AG10803 (cell line): ENCODE results near the gene CIAO3.
A peak's percentile ranks its signal among the peaks of the same experiment; 100 is the strongest.

ENCODE experiments used
- DNase-seq: peaks from one replicate; pipeline ENCODE4 v3.0.0; 2010; ENCODE audit warnings: low read depth
- H3K4me3 ChIP-seq: 2 replicates; pipeline ENCODE4 v1.5.1; 2011; ENCODE audit warnings: mild to moderate bottlenecking, low read length, control low read depth
- TF ChIP-seq, protein P1 (sequence below): conservative IDR thresholded peaks from 2 replicates; pipeline ENCODE4 v1.5.1; 2011; ENCODE audit warnings: mild to moderate bottlenecking, low read length, control low read depth, inconsistent platforms

Gene CIAO3

DNA sequence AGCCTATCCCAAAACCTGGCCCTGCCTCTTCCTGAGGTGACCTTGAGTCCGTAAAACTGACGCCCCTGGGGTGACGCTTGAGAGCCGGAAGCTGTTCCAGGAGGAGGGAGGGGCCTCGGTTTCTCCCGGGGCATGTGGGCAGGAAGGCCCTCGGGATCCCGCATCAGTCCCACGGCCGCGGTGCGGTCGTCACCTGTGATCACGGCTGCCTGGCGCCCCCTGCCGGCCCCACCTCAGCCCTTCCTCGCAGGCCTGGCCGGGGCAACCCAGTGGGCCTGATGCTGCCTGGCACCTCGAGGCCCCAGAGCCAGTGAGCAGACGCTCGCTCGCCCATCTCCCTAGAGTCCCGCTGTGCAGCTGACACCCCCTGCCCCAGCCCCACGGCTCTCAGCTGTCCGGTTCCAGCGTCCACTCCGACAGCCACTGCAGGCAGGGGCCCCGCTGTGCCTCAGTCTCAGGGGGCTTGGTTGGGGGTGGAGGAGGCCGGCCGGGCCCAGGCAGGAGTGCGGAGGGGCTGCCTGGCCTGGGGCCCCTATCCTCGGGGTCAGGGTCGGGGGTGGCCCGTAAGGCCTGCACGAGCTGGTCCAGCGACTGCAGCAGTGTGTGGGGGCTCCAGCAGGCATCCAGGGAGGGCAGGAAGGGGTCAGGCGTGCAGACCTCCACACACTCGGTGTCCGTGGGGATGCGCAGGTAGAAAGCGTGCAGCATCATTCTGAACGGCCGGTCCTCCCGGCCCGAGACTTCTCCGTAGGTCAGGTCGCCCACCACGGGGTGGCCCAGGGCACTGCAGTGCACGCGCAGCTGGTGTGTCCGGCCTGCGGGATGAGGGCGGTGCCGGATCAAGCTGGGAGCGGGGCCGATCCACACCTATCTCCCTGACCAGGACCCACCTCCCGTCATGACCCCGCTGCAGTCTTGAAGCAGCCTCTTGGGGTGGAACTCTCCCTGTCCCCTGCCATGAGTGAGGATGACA is 45.1 kb upstream of the CIAO3 start:
- DNase-seq, result peak; percentile 51
- H3K4me3 ChIP-seq, result no peak overlapping the region
- TF ChIP-seq, protein P1, sequence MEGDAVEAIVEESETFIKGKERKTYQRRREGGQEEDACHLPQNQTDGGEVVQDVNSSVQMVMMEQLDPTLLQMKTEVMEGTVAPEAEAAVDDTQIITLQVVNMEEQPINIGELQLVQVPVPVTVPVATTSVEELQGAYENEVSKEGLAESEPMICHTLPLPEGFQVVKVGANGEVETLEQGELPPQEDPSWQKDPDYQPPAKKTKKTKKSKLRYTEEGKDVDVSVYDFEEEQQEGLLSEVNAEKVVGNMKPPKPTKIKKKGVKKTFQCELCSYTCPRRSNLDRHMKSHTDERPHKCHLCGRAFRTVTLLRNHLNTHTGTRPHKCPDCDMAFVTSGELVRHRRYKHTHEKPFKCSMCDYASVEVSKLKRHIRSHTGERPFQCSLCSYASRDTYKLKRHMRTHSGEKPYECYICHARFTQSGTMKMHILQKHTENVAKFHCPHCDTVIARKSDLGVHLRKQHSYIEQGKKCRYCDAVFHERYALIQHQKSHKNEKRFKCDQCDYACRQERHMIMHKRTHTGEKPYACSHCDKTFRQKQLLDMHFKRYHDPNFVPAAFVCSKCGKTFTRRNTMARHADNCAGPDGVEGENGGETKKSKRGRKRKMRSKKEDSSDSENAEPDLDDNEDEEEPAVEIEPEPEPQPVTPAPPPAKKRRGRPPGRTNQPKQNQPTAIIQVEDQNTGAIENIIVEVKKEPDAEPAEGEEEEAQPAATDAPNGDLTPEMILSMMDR, result peak; percentile 57

DNA sequence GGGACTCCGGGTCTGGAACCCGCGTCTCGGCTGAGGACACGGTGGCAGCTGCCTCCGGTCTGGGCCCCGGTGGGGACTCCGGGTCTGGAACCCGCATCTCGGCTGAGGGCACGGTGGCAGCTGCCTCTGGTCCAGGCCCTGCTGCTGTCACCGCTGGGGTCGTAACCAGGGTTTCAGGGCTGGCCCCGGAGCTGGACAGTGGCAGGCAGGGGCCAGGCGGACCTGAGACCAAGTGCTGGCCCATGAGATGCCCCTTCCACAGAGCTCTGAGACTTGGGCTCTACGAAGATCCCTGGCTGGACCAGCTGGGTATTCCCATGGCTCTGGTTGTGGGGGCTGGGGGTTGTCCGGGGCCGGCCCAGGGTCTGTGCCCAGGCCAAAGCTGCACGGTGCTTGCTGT is 43.6 kb upstream of the CIAO3 start:
- no peak overlapping the region for H3K4me3 ChIP-seq
- TF ChIP-seq, protein P1, result no peak
- DNase-seq, result no peak

DNA sequence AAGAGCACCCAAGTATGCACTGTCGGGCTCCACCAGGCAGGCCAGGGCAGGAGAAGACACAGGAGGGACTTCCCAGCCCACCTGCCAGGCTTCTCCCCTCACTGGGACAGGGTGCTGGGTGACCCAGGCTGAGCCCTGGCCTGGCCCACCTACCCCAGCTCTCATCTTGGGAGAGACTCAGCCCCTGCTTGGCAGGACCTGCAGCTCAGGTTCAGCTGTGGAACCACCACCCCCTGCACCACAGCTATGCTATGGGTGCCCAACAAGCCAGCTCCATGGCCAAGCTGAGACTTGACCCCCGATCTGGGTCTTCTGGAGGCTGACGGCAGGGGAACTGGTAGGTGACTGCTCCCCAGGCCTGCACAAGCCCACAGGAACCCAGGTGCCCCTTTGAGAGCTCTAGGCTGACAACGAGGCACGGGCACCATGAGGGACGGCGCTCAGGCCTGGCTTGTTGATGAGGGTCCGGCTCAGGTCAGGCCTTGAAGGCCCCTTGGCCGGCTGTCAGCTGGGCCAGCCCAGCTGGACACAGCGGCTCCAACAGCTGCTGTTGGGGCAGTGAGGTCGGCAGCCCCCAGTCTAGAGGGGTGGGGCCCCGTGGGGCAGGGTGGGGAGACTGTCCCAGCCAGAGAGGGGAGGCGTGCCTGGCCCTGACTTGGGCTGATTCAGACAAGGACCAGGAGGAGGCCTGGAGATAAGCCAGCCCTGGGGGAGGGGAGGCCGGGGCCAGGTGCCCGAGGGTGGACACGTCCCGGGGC is 42.8 kb upstream of the CIAO3 start:
- DNase-seq, result no peak
- TF ChIP-seq, protein P1, result no peak
- H3K4me3 ChIP-seq, result no peak overlapping the region

DNA sequence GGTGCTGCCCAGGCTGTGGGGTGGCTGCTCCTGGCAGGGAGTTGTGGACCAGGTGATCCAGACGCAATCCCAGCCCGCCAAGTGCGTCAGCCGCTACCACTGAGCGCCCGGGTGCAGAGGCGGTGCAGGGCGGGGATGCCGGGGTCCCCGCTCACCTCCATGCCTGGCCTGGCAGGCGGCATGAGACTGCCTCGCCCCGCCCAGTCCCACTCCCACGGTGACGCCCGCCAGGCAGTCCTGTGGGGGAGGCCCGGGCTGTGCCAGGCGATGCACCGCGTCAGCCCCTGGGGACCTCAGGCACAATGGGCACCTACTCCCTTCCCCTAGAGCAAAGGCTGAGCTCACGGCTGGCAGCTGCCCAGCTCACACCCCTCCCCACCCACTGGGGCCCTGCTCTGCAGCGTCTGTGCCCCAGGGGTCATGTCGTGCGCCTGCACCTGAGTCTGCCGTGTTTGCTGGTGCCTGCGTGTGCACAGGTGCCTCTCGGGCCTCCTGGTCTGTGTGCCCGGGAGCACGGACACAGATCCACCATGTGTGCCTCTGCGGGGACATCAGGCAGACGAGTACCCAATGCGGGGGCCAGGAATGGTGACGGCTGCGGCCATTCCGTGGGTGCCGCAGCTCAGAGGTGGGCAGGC is 42.1 kb upstream of the CIAO3 start:
- no peak for DNase-seq
- TF ChIP-seq, protein P1, result no peak
- no peak overlapping the region for H3K4me3 ChIP-seq

DNA sequence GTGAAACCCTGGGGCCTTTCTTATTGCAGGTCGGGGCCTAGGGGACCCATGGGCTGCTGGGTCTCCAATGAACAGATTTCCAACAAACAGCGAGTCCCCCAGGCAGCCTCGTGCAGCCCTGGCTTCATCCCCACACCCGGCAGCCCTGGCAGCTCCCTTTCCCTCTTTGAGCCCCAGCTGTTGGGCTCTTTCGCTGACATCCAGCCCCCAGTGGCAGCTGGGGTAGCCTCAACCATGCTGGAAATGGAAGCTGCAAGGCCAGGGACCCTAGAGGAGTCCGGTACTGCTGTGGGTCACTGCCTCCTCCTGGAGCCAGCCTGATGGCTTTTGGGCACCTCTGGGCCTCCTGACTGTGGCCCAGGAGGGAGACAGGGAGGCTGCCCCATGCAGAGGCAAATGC is 41.5 kb upstream of the CIAO3 start:
- TF ChIP-seq, protein P1, result no peak
- DNase-seq, result no peak
- H3K4me3 ChIP-seq, result no peak overlapping the region

DNA sequence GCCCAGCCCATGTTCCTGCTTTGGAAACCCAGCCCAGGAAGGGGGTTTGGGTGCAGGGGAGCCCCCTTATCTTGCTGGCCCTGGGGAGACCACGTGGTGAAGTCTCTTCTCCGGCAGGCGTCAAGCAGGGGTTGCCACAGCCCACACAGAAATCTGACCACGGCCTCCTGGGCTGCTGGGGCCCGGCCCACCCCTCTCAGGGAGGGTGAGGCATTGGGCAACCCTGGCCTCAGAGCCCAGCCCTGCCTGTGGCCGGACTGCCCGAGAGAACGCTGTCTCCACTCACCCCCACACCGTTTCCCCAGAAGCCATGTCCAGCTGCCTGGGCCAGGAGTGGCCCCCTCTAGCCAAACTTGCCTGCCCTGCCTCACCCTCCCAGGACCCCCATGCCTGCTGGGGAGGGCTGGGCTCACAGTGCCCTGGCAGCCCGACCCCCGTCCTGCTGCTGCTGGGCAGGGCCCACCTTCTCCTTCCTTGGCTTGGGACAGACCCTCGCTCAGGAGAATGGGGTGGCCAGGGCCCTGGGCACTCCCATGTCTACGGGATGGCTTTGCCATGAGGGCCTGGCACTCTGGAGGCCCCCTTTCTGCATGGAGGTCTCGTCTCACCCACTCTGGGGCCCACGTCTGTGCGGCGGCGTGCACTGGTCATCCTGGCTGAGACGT is 40.7 kb upstream of the CIAO3 start:
- H3K4me3 ChIP-seq, result no peak overlapping the region
- DNase-seq, result no peak
- TF ChIP-seq, protein P1, result no peak
